Right renal pelvis (tissue), 4 donors: ENCODE data around the gene GDPD1. TPM values are rescaled to one million over a fixed set of nuclear protein-coding genes. Genes with fewer than 3 reads are reported as not detected.
A peak's percentile ranks its signal among the peaks of the same experiment; 100 is the strongest.
"Not testable (repeated sequence)": the region's sequence is repeated elsewhere in the genome, so short reads cannot be mapped to it uniquely, and the experiment has no call there.

Experiments used
- DNase-seq, 4 donors: peaks; one replicate each; pipeline ENCODE4 v3.0.0-alpha.2; 2013; ENCODE audit warnings: low read depth in 4 of 4, low spot score in 3 of 4, missing footprints in 1 of 4
- polyA plus RNA-seq, 4 donors: library from polyadenylated mRNA; unstranded; fragments of 120-200 nt; gene quantifications; one replicate each; pipeline ENCODE4 v1.2.1, GENCODE V29; 2013; ENCODE audit not compliant: insufficient read length in 4 of 4

GDPD1 gene
- polyA plus RNA-seq: 10 to 100 TPM in 3 of 4 donors, 1 to 10 TPM in 1; 9.6 to 10.6 (median 10.4) TPM

GRCh38 chr17:59220328-59221158 lies at the start of gene GDPD1:
Gene GDPD1, plus strand, starts transcription at chr17:59220511. Its CDS starts 99 bp downstream, at chr17:59220610.
- DNase-seq: peak; percentile 88 to 93 (median 88)

- no peak for DNase-seq
These were observed 47.8 kb upstream of the GDPD1 start for GRCh38 chr17:59172436-59173004.

DNA sequence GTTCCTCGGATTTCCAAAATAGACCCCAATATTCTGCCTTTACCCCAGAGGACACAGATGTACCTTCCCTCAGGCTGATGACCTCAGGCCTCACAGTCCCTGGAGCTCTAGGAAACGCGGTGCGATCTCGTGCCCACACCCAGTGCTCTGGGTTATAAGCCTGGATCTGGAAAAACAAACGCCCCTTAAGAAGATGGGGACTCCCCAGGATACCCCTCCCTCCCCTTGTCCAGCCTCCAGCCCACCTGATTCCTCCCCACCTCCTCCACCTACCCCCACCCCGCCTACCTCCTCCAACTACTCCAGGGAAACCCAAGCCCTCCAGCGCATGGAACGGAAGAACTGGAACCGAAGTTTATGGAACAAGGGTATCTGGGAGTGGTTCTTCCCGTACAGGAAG lies 45.6 kb upstream of the GDPD1 start:
- no peak for DNase-seq

- no peak for DNase-seq
These were observed 45.2 kb upstream of the GDPD1 start for GRCh38 chr17:59175076-59175475.

DNA sequence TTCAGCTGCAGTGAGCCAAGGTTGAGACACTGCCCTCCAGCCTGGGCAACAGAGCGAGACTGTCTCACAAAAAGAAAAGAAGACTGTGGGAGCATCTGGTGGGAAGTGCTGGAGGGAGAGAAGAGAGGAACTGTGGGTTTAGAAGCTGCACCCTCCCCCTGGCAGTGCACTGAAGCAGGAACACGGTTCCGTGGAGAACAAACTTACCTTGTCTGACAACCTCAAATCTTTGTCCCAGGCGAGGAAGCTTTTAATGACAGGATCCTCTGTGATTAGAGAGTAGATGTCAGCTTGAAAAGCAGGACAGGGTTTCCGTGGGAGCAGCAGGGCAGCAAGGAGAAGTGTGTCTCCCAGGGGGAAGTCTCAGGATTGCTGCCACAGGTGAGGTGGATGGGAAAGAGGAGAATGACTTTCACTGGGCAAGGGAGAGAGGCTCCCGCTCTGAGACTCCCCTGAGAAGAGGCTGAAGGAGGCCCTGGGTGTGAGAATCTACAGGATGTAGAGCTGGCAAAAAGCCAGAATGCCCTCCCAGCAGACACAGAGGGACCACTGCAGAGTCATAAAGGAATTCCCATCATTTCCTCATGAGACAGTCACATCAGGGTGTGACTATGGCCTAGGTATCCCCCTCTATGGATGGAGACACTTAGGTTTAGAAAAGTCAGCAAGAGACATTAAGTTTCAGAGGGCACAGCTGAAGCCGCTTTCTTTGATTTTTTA lies 41.9 kb upstream of the GDPD1 start:
- DNase-seq: no peak

- DNase-seq: not testable (repeated sequence)
These were observed 40.7 kb upstream of the GDPD1 start for GRCh38 chr17:59179601-59180000.

DNA sequence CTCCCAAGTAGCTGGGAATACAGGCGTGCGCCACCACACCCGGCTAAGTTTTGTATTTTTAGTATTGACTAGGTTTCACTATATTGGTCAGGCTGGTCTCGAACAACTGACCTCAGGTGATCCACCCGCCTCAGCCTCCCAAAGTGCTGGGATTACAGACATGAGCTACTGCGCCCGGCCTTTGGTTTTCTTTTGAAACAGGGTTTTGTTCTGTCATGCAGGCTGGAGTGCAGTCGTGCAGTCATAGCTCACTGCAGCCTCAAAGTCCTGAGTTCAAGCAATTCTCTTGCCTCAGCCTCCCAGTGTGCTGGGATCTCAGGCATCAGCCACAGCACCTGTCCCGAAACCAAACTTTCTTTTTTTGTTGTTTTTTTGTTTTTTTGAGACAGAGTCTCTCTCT lies 39.7 kb upstream of the GDPD1 start:
- no peak for DNase-seq

DNA sequence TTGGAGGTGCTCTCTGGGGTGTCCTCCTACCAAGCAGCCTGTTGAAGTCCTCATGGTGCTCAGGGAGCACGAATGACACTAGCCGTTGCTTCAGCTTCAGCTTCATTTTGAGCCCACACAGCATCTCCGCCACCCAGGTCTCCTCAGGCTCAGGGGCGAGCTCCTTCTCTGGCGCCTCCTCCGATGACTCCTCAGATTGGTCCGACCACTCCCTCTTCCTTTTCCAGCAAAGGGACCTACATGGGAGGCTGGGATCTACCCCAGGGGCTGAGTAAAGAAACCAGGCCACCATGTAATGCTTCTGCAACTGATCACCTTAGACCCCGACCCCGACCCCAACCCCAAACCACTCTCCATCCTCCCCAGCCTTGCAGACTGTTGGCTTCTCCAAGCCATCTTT lies 38.8 kb upstream of the GDPD1 start:
- DNase-seq: no peak

DNA sequence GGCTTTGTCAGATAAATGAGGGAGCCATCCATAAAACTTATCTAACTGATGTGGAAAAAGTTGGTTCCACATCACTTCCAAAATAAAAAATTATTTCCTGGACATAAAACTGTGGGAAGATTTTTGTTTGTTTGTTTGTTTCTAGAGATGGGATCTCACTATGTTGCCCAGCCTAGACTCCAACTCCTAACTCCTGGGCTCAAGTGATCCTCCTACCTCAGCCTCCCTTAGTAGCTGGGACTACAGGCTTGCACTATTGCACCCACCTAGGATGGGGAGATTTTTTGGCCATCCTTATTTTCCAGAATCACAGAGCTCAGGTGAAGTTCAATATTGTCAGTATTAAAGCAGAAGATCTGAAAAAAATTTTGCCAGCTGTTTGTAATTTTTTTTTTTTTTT lies 34.3 kb upstream of the GDPD1 start:
- DNase-seq: no peak

DNA sequence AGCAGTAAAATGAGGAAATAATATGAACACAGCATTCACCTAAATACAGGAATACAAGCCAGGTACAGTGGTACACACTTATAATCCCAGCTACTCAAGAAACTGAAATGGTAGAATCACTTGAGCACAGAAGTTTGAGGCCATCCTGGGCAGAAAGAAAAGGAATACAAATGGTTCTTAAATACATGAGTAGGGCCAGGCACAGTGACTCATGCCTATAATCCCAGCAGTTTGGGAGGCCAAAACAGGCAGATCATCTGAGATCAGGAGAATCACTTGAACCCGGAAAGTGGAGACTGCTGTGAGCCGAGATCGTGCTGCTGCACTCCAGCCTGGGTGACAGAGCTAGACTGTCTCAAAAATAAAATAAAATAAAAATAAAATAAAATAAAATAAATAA lies 33.5 kb upstream of the GDPD1 start:
- no peak for DNase-seq

DNA sequence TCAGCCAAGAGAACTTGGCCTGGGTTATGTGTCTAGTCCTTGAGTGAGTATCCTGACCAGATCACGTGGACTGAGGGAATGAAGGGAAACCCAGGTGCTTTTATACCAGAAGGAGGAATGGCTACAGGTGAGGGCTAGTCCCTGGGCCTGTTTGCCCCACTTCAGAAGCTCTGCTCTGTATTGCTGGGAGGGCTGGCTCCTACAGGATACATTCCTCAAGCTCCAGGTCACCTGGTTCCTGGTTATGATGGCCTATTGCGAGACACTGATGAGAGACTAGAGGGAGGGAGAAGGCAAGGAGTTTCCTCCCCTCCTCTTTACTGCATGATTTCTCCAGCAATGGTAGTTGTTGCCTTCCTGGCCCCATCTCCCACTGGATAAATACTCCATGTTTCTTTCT lies 29.5 kb upstream of the GDPD1 start:
- no peak for DNase-seq

DNA sequence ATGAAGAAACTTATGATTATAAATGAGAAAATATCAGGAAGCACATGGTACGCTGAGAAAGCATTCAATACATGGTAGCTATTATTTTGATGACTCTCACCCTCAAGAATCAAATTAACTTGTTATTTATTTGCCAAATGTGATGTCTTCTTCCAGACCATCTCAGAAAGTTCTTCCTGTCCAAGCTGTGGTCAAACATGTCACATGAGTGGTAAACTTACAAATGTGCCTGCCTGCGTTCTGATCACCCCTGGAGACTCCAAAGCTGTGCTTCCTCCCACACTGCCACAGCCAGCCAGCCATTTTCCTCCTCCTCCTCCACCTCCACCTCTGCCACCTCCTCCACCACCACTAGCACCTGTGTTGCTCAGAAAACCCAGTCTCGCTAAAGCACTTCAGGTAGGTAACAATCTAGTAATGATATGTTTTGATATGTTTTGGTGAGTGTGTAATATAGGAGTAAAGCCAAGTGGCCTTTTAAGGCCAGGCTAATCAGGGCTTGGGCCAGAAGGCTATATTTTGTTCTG lies 26.9 kb upstream of the GDPD1 start:
- no peak for DNase-seq

DNA sequence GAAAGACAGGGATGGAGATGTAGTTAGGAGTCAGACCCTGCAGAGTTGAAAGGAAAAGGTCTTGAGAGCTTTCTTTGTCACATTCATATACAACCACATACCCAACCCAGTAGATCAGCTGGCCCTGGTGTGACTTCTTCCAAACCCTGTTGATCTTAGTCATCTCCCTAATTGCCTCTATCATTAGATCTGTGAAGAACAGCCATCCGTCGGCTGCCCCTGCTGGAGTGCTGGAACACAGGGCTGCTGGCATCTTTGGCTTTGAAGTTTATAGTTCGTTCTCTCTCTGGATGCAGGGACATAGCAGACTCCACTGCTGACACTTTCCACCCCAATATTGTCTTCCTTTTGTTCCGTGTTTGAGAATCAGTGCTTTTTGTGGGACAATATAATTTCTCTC lies 20.9 kb upstream of the GDPD1 start:
- DNase-seq: no peak

GRCh38 chr17:59202320-59202719 lies 18.0 kb upstream of the GDPD1 start:
- no peak for DNase-seq

DNA sequence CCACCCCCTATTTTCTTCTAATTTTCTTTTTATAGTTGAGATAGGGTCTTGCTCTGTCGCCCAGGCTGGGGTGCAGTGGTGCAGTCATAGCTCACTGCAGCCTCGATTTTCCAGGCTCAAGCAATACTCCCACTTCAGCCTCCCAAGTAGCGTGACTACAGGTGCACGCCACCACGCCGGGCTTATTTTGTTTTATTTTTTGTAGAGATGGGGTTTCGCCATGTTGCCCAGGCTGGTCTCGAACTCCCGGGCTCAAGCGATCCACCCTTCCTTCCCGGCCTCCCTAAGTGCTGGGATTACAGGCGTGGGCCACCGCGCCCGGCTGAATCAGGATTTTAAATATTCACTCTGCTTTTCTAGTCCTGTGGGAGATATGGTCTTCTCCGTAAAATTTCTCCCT lies 941 bp upstream of the GDPD1 start:
- no peak for DNase-seq

DNA sequence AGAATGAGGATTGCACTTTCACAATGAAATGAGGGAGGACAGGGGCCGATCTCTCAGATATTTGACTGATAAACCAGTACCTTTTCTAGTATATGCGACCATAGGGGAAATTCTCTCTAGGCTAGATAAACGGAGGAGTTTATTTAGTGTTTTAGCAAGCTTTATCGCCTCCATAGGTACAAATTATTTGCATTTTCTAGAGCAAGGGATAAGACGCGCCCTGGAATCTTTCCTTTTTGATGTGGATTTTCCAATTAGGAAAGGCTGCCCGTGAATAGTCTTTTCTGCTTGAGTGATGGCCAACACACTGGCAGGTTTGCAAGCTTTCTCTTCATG lies 351 bp upstream of the GDPD1 start:
- peak in 1 of 4 donors; percentile 26 for DNase-seq

DNA sequence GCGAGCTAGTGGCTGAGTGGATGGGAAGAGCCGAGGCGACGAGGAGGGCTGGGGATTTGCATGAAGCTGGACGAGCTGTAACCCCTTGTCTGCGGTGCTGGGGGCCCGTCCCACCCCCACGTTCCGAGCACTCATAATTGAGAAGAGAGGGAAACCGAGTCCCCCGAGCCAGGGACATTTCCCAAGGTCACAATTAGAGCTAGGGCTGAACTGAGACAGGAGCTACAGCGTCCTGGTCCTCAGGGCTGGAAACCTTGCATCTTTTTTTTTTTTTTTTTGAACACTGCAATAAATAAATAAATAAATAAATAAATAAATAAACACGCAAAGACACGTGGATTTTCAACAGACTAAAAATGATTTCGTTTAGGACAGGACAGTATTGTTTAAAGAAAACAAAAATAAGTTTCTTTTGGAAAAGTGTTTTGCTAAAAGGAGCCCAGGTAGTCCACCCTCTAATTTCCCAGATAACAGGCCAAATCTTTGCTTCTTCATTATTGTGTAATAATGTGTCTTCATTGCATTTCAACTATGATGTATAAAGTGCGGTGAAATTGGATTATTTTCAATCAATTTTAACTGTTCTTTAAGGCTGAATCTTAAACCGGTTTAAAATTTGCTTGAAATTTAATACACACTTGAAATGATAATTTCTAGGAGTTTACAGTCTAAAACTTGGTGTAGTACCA lies 992 bp downstream of the GDPD1 start:
- DNase-seq: peak; percentile 3 to 23 (median 10)

DNA sequence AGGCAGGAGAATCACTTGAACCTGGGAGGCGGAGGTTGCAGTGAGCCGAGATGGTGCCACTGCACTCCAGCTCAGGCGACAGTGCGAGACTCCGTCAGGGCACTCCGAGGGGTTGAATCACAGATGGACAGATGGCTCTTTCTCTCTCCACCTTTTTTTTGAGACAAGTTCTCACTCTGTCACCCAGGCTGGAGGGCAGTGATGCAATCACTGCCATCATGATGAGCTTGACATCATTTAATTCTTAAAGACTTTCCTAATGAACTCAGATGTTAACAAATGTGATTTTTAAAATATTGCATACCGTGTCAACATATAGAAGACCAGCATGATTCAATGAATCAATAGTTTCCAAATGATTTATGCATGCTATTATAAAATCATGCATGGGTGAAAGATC lies 3.5 kb downstream of the GDPD1 start:
- DNase-seq: no peak

- DNase-seq: not testable (repeated sequence)
These were observed 8.3 kb downstream of the GDPD1 start for GRCh38 chr17:59228588-59228987.

DNA sequence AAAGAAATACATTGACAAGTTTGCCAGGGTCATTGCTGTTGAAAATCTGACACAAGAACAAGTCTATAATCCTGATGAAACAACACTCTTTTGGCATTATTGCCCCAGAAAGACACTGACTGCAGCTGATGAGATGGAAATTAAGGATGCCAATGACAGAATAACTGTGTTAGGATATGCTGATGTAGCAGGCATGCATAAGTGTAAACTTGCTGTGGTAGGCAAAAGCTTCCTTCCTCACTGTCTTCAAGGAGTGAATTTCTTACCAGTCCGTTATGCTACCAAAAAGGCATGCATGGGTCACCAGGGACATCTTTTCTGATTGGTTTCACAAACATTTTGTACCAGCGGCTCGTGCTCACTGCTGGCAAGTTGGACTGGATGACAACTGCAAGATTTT lies 10.5 kb downstream of the GDPD1 start:
- DNase-seq: no peak

DNA sequence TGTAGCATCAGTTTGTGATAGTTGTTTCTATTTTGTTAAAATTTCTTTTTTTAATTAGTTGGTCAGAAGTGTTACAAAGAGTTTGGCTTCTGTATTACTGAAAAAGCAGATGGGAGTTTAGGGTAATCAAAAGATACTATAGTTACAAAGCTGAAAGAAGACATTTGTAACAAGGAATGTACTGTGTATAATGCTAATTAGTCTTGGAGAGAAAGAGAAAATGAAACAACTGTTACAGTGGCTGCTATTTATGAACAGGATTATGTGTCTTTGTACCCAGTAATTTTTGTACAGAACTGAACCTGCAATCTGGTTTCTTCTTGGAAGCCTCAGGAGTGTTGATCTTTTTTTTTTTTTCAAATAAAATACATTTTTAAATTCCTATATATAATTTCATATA lies 14.3 kb downstream of the GDPD1 start:
- no peak for DNase-seq
